Superior temporal gyrus (tissue), 1 donor: ENCODE measurements around the gene SYT13.

ENCODE experiments used
- DNase-seq: peaks from one replicate; pipeline ENCODE4 v3.0.0-alpha.2; 2016; ENCODE audit errors: extremely low spot score

The SYT13 gene

DNA sequence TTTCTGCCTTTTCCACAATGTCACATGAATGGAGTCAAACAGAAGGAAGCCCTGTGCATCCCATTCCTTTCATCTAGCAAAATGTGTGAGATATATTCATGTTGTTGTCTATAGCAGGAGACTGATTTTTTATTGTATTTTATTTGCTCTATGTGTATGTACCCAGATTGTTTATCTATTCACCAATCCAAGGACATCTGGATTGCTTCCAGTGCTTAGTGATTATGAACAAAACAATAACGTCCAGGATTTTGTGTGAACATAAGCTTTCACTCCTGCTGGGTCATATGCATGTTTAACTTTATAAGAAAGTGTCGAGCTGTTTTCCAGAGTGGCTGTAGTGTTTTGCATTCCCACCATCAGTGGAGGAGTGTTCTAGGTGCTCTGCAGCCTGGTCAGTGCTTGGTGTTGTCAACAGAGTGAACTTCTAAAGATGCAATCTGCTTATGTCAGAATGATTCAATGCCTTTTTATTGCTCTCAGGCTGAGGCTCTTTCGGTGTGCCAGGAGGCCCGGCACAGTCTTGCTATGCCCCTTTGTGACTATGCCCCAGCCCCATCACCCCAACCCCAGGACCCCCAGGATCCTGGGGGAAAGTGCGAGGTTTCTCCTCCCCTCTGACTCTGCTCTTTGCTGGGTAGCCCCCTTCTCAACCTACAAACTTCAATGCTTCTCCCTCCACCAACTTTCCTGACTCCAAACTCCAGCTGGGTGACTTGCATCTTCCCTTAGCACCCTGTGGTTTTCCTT is 19.9 kb upstream of the SYT13 start:
- DNase-seq, result no peak

GRCh38 chr11:45304992-45305335 is 18.8 kb upstream of the SYT13 start:
- DNase-seq, result no peak

- no peak for DNase-seq
Measured at GRCh38 chr11:45304111-45304991, 18.2 kb upstream of the SYT13 start.

GRCh38 chr11:45303316-45303715 is 17.2 kb upstream of the SYT13 start:
- no peak for DNase-seq

GRCh38 chr11:45301537-45302246 is 15.6 kb upstream of the SYT13 start:
- no peak for DNase-seq

- DNase-seq, result no peak
Measured at GRCh38 chr11:45300715-45301114, 14.6 kb upstream of the SYT13 start.

- no peak for DNase-seq
Measured at GRCh38 chr11:45298718-45299117, 12.6 kb upstream of the SYT13 start.

- DNase-seq, result no peak
Measured at GRCh38 chr11:45296075-45296474, 9.9 kb upstream of the SYT13 start.

DNA sequence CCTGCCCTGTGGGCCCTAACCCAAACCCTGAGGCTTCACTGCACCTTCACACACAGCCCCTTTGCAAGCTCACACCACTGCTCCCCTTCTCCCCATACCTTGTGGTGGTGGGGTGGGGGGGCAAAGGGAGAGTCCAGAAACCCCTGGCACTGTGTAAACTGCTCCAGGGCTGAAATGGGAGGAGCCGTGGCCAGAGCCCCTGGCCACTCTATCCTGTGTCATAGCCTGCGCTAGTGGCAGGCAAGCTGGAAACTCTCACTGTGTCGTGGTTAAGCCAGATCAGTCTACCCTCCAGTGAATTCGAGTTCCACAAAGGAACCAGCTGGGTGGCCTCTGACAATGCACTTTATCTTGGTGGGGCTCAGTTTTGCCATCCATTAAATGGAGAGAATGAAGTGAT is 8.4 kb upstream of the SYT13 start:
- no peak for DNase-seq

DNA sequence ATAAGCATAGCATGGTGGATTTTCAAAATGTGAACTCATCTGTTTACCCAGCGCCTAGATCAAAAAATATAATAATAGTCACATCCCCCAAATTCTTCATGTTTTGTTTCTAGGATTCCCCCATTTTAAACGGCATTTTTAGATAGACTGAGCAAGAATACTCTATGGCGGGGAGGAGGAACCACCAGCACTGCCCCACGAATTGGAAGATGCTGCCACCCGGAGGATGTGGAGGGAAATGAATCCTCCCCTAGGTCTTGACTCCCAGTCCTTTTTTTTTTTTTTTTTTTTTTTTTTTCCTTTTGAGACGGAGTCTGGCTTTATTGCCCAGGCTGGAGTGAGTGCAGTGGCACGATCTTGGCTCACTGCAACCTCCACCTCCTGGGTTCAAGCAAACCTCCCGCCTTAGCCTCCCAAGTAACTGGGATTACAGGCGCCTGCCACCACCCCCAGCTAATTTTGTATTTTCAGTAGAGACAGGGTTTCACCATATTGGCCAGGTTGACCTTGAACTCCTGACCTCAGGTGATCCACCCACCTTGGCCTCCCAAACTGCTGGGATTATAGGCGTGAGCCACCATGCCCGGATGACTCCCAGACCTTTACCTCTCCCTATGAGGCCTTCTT is 7.5 kb upstream of the SYT13 start:
- peak; percentile 87 for DNase-seq

DNA sequence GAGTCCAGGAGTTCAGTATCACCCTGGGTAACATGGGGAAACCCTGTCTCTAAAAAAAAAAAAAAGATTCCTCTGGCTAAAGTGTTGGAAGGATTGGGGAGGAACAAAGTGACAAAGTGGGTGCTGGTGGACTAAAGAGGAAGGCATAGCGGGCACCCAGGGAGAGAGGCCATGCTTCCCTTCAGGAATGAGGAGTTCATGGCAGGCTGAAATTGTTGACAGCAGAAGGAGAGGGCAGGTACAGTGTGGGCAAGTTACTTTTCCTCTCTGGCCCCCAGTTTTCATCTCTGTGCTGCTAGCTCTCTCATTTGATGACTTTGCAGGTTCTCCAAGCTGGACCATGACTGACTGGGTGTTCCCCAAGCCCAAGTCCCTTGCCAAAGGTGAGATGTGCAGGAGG is 4.4 kb upstream of the SYT13 start:
- DNase-seq, result no peak

DNA sequence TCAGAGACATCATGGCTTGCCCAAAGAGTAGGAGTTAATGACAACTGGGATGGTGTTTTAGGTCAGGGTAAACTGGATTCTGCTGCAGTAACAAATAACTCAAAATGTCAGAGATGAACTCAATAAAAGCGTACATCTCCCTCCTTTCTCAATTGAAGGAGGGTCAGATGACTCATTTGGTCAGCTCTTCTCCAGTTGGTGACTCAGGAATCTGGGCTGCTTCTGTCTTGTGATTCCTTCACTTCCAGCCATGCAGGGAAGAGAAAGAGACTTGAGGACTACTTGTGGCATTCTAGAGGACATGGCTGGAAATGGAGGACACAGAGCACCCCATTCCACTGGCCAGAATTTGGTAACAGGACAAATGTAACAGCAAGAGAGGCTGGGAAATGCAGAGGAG is 3.2 kb upstream of the SYT13 start:
- DNase-seq, result no peak

GRCh38 chr11:45288339-45288738 is 2.2 kb upstream of the SYT13 start:
- no peak for DNase-seq

DNA sequence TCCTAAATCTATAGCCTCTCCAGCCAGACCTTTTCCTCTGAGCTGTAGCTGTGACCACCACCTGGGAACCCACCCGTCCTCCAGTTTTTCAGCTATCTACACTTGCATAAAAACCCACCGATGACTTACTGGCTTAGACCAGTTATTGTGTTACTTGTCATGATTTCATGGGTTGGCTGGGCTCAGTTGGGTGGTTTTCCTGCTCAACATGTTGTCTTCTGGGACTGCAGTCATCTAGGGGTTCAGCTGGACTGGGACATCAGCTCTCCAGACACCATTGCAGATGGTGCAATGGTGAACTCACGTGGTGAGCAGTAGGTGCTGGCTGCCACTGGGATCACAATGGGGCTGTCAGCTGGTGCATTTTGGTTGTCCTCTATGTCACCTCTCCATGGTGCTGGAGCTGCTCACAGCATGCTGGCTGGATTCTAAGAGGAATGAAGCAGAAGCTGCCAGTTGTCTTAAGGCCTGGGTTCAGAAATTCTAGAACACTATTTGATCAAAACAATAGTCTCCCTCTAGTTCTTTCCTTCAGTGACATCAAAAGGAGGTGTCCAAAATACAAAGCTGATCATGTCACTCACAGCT is 1.3 kb upstream of the SYT13 start:
- no peak for DNase-seq

- DNase-seq, result no peak
Measured at GRCh38 chr11:45285250-45285828, 802 bp downstream of the SYT13 start.

- no peak for DNase-seq
Measured at GRCh38 chr11:45282081-45282480, 4.1 kb downstream of the SYT13 start.

GRCh38 chr11:45280449-45280848 is 5.7 kb downstream of the SYT13 start:
- no peak for DNase-seq

DNA sequence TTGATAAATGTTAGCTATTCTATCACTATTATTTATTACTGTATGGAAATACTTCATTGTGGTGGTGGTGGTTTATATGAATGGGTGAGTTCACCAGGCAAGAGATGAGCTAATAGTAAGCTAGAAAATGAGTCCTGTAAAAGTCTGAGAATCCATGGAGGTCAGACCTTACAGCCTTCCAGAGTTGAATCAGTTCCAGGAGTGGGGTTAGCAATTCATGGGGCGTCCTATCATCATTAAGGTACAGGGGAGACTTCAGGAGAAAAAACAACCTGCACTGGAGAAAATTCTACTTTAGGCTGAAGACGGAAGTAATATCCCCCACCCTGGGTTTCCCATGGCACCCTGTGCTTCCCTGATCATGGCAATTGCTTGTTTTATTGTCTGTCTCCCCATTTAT is 6.5 kb downstream of the SYT13 start:
- DNase-seq, result no peak

DNA sequence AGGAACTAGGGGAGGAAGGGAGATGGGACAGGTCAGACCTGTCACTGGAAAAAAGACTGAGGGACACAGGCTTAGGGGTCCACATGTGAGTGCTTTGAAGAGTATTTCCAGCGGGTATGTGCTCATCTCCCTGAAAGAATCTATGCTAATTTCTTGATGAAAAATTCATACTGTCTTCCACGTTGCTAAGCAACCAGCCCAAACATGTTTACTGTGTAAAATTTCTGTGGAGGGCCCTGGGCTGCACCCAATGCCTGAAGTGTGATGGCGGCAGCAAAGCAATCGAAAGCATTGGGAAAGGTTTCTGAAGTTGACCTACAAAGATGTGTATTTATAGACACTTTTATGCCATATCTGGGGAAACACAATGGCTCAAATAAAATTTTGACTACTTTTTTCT is 7.4 kb downstream of the SYT13 start:
- DNase-seq, result peak; percentile 56

DNA sequence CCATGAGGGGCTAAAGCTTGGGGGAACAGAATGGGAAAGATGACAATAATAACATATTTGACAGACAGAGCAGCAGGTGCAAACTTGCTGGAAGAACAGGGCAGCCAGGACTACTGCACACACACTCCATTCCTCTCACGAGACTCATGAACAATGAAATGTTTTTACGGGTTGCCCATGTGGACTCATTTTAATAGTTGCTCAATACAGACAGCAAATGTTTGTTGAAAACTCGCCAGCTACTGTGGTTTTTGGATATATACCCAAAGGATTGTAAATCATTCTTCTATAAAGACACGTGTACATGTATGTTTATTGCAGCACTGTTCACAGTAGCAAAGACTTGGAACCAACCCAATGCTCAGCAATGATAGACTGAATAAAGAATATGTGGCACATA is 10.3 kb downstream of the SYT13 start:
- no peak for DNase-seq

- DNase-seq, result no peak
Measured at GRCh38 chr11:45274206-45274605, 11.9 kb downstream of the SYT13 start.
